Gastrocnemius medialis (tissue), 4 donors: ENCODE measurements around the gene ANKRD2. TPM values are rescaled to one million over a fixed set of nuclear protein-coding genes. Genes with fewer than 3 reads are reported as not detected.

Experiments used
- ATAC-seq, 2 donors: fragments of 150-250 bp; one replicate each; pipeline ENCODE4 v1.9.1; 2016
- DNase-seq, 2 donors: peaks; one replicate each; pipeline ENCODE4 v3.0.0-alpha.2; 2019
- H3K27ac ChIP-seq, 4 donors: fragments of 200-600 bp; sonication (generic); 1 replicate in 1 of 4; 2 replicates in 3 of 4; pipeline ENCODE4 v1.5.1; 2016 to 2018; ENCODE audit warnings: mild to moderate bottlenecking in 2 of 4, moderate library complexity in 1 of 4
- H3K27me3 ChIP-seq, 3 donors: fragments of 200-600 bp; sonication (generic) in 2 of 3; 1 replicate in 1 of 3; 2 replicates in 2 of 3; pipeline versions ENCODE4 v1.5.1 to v1.6.0; 2016 to 2019; ENCODE audit warnings: mild to moderate bottlenecking in 1 of 3, moderate library complexity in 1 of 3
- H3K36me3 ChIP-seq, 2 donors: fragments of 200-600 bp; sonication (generic) in 1 of 2; one replicate each; pipeline ENCODE4 v1.5.1; 2017 to 2018
- H3K4me1 ChIP-seq, 2 donors: fragments of 200-600 bp; sonication (generic) in 1 of 2; one replicate each; pipeline ENCODE4 v1.5.1; 2016 to 2017; ENCODE audit warnings: mild to moderate bottlenecking in 2 of 2
- H3K4me3 ChIP-seq, 4 donors: fragments of 200-600 bp; sonication (generic) in 3 of 4; 1 replicate in 1 of 4; 2 replicates in 3 of 4; pipeline ENCODE4 v1.5.1; 2016 to 2019; ENCODE audit warnings: mild to moderate bottlenecking in 2 of 4
- H3K9me3 ChIP-seq, 3 donors: fragments of 200-600 bp; sonication (generic) in 2 of 3; 1 replicate in 1 of 3; 2 replicates in 2 of 3; pipeline ENCODE4 v1.5.1; 2016 to 2019
- CTCF ChIP-seq, 5 experiments: fragments of 450-650 bp in 3 of 5; fragments of 200-600 bp in 2 of 5; sonication (generic) in 2 of 5; IDR thresholded peaks in 4 of 5; conservative IDR thresholded peaks in 1 of 5; 1 replicate in 4 of 5; 2 replicates in 1 of 5; pipeline ENCODE4 v1.5.1; 2016 to 2019; ENCODE audit warnings: antibody characterized with exemption in 5 of 5, mild to moderate bottlenecking in 3 of 5, moderate library complexity in 3 of 5
- POLR2A ChIP-seq, 2 donors: fragments of 450-650 bp; IDR thresholded peaks; one replicate each; pipeline ENCODE4 v1.6.1; 2017; ENCODE audit warnings: antibody characterized with exemption in 2 of 2, mild to moderate bottlenecking in 2 of 2, moderate library complexity in 2 of 2
- in situ Hi-C, 4 donors: fragments of 200-750 bp; cut with MboI; loops; one replicate each; pipeline versions ENCODE4 v1.15.0 to v1.8.0; 2017; ENCODE audit warnings: low sequenced_read_pairs in 4 of 4
- intact Hi-C: fragments of 100-400 bp; cut with DNase I; formaldehyde crosslinking; loops from one replicate; pipeline ENCODE4 v1.15.1; 2023; ENCODE audit warnings: low total_unique reads
- total RNA-seq, 4 donors: library from RNA; depleted of rRNA; stranded (reverse); fragments of >200 nt; gene quantifications; one replicate each; pipeline versions ENCODE4 v1.1.0 to v1.2.3, GENCODE V29; 2016

The ANKRD2 gene
- total RNA-seq, 4 donors from 2014 or later = 105 to 1,024 (median 853) TPM

GRCh38 chr10:97631098-97631497 is 58.5 kb downstream of the ANKRD2 start:
- DNase-seq (no peak), ATAC-seq (no peak)
- peaks cover 8% of the 10 kb centered on the region in 2 donors for H3K4me1 ChIP-seq
- H3K27ac ChIP-seq = no peak overlapping the region
- in situ Hi-C loops = no loop called here
- H3K9me3 ChIP-seq = no peaks in the 10 kb centered on the region
- TF ChIP-seq POLR2A (IDR thresholded peaks at IDR 0.05) (no peak), CTCF (IDR thresholded peaks at IDR 0.05 in 4 of 5, conservative IDR thresholded peaks at IDR 0.05 in 1 of 5) (no peak)
- no peaks in the 10 kb centered on the region for H3K36me3 ChIP-seq
- H3K4me3 ChIP-seq = no peak overlapping the region
- intact Hi-C loops = loop anchor here (10.0 kb wide), 1 partner anchor 206 kb away; the partner anchor contains the start of gene PGAM1
- H3K27me3 ChIP-seq = no peaks in the 10 kb centered on the region

GRCh38 chr10:97632949-97633884 is 60.6 kb downstream of the ANKRD2 start, which contains the start of gene MORN4:
TSS of gene MORN4 (minus strand) at chr10:97633500. CDS start at chr10:97619653, 13,847 bp downstream.
- Histone ChIP-seq H3K36me3 (no peaks in the 10 kb centered on the region), H3K4me1 (peaks cover 8% of the 10 kb centered on the region in 2 donors), H3K9me3 (no peaks in the 10 kb centered on the region), H3K27ac (peak within 1 kb of the TSS; percentile 69 to 76 (median 74)), H3K27me3 (no peaks in the 10 kb centered on the region), H3K4me3 (peak within 1 kb of the TSS; percentile 65 to 94 (median 84))
- DNase-seq (peak; percentile 92 to 93), ATAC-seq (peak; percentile 99)
- in situ Hi-C loops = no loop called here
- TF ChIP-seq POLR2A (IDR thresholded peaks at IDR 0.05) = no peak
- intact Hi-C loops = loop anchor here (10.0 kb wide), 1 partner anchor 208 kb away; the partner anchor contains the start of gene PGAM1

Other genes with a start within 250 kb of the ANKRD2 start
- gene FRAT2, start 238.1 kb upstream of the ANKRD2 start, total RNA-seq = 10 to 100 TPM in 3 of 4 donors, 1 to 10 TPM in 1; 9.3 to 28.7 (median 20.5) TPM
- gene RRP12, start 171.4 kb upstream of the ANKRD2 start, total RNA-seq = 10 to 100 TPM; 41.9 to 61.4 (median 49.9) TPM
- 10 to 100 TPM; 41.0 to 72.1 (median 62.2) TPM for gene PGAM1, start 146.6 kb upstream of the ANKRD2 start, total RNA-seq
- gene EXOSC1, start 126.8 kb upstream of the ANKRD2 start, total RNA-seq = 10 to 100 TPM; 18.6 to 34.5 (median 26.8) TPM
- 10 to 100 TPM; 25.0 to 34.5 (median 31.6) TPM for gene ZDHHC16, start 126.6 kb upstream of the ANKRD2 start, total RNA-seq
- gene MMS19, start 74.4 kb upstream of the ANKRD2 start, total RNA-seq = 10 to 100 TPM; 56.1 to 70.0 (median 65.0) TPM
- 10 to 100 TPM; 13.7 to 40.0 (median 23.3) TPM for gene UBTD1, start 73.9 kb upstream of the ANKRD2 start, total RNA-seq
- gene HOGA1, start 11.6 kb downstream of the ANKRD2 start, total RNA-seq = 10 to 100 TPM in 1 of 4 donors, 1 to 10 TPM in 1, under 1 TPM in 2; 0.27 to 11.2 (median 4.1) TPM
- gene C10orf62, start 16.9 kb downstream of the ANKRD2 start, total RNA-seq = under 1 TPM in 2 of 4 donors, not detected in 2; 0.41 to 0.55 TPM
- 1 to 10 TPM in 3 of 4 donors, under 1 TPM in 1; 0.51 to 8.7 (median 2.1) TPM for gene MORN4, start 60.7 kb downstream of the ANKRD2 start, total RNA-seq
- 10 to 100 TPM; 16.1 to 18.5 (median 17.9) TPM for gene PI4K2A, start 67.9 kb downstream of the ANKRD2 start, total RNA-seq
- gene AVPI1, start 114.5 kb downstream of the ANKRD2 start, total RNA-seq = 10 to 100 TPM in 1 of 4 donors, 1 to 10 TPM in 3; 1.4 to 14.1 (median 3.0) TPM
- gene MARVELD1, start 141.0 kb downstream of the ANKRD2 start, total RNA-seq = 1 to 10 TPM; 3.2 to 5.1 (median 3.9) TPM
- gene ZFYVE27, start 164.3 kb downstream of the ANKRD2 start, total RNA-seq = 10 to 100 TPM in 3 of 4 donors, 1 to 10 TPM in 1; 7.6 to 14.9 (median 11.6) TPM
- gene SFRP5, start 199.2 kb downstream of the ANKRD2 start, total RNA-seq = 1 to 10 TPM in 1 of 4 donors, under 1 TPM in 2, not detected in 1; 0.25 to 2.2 (median 0.93) TPM